Measurements from ENCODE around the gene IQCM. TPM values are rescaled to one million over a fixed set of nuclear protein-coding genes. Genes with fewer than 3 reads are reported as not detected.
"Not testable (repeated sequence)": the region's sequence is repeated elsewhere in the genome, so short reads cannot be mapped to it uniquely, and the experiment has no call there.

IQCM gene
- total RNA-seq, 1 experiment from 2014 or later = not detected

DNA sequence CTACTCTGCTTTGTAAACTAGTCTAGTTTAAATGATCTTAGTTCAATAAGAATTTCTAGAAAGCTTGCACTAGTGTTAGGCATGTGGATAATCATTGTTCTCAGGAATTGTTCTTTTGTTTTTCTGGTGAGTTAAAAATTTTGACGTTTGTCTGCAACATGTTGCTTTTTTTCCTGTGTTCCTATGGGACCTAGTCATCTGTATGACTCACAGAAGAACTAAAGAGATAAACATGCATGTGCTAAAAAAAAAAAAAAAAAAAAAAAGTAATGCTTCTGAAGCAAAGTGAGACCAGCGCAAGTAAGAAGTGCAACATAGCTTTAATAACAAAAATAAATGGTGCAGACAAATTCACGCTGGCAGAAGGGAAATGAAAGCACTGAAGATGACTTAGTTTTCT is 471.2 kb downstream of the IQCM start:
- intact Hi-C loops (cut with micrococcal nuclease; ENCODE audit: unreplicated experiment) = no loop called here
- Histone ChIP-seq H3K9me3 (no peaks in the 10 kb centered on the region), H3K27me3 (replicated peaks; ENCODE audit: control insufficient read depth, insufficient read depth, low read length) (no peaks in the 10 kb centered on the region), H3K4me1 (no peaks in the 10 kb centered on the region), H3K36me3 (ENCODE audit: control insufficient read depth, insufficient read depth, low read length) (no peaks in the 10 kb centered on the region), H3K4me3 (ENCODE audit: low read depth, low read length) (no peak overlapping the region)
- H3K4me1 Mint-ChIP-seq (ENCODE audit: low read depth, unreplicated experiment) = no peaks in the 10 kb centered on the region
- no peak overlapping the region for H3K27ac Mint-ChIP-seq (ENCODE audit: unreplicated experiment)
- no peak for DNase-seq
- TF ChIP-seq, protein P1, sequence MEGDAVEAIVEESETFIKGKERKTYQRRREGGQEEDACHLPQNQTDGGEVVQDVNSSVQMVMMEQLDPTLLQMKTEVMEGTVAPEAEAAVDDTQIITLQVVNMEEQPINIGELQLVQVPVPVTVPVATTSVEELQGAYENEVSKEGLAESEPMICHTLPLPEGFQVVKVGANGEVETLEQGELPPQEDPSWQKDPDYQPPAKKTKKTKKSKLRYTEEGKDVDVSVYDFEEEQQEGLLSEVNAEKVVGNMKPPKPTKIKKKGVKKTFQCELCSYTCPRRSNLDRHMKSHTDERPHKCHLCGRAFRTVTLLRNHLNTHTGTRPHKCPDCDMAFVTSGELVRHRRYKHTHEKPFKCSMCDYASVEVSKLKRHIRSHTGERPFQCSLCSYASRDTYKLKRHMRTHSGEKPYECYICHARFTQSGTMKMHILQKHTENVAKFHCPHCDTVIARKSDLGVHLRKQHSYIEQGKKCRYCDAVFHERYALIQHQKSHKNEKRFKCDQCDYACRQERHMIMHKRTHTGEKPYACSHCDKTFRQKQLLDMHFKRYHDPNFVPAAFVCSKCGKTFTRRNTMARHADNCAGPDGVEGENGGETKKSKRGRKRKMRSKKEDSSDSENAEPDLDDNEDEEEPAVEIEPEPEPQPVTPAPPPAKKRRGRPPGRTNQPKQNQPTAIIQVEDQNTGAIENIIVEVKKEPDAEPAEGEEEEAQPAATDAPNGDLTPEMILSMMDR (IDR thresholded peaks at IDR 0.05; ENCODE audit: insufficient read depth in 1 of 2, low read depth in 1 of 2, low read length in 1 of 2, severe bottlenecking in 1 of 2, unreplicated experiment in 1 of 2) = no peak
- H3K27me3 Mint-ChIP-seq (ENCODE audit: insufficient read depth, unreplicated experiment) = peaks cover 7% of the 10 kb centered on the region
- H3K9me3 Mint-ChIP-seq (ENCODE audit: unreplicated experiment) = no peaks in the 10 kb centered on the region
- H3K4me3 Mint-ChIP-seq (ENCODE audit: unreplicated experiment) = no peak overlapping the region
- no peaks in the 10 kb centered on the region for H3K36me3 Mint-ChIP-seq (ENCODE audit: insufficient read depth, unreplicated experiment)
- ChIA-PET POLR2A (no interaction called here), CTCF (no interaction called here)
- BruUV-seq (replicated peaks) = no TSS peak

DNA sequence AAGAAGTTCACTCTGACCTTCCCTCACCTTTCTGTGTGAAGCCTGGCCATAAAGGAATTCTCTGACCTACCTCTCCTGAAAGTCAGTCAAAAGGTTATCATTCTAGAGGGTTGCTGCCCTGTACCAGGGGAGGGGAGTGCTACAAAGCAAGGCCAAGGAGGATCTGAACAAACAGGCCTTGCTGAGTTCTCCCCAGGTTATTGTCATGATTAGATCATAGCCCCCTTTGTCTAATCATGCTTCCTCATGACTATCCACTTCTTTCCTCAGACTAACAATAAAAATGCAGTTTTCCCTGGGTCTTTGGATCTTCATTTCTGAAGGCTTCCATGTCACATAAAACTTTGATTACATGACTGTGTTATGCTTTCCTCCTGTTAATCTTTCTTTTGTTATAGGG is 472.0 kb downstream of the IQCM start:
- Mint-ChIP-seq H3K36me3 (ENCODE audit: insufficient read depth, unreplicated experiment) (no peaks in the 10 kb centered on the region), H3K4me3 (ENCODE audit: unreplicated experiment) (no peak overlapping the region), H3K4me1 (ENCODE audit: low read depth, unreplicated experiment) (no peaks in the 10 kb centered on the region), H3K27ac (ENCODE audit: unreplicated experiment) (no peak overlapping the region), H3K27me3 (ENCODE audit: insufficient read depth, unreplicated experiment) (peaks cover 7% of the 10 kb centered on the region), H3K9me3 (ENCODE audit: unreplicated experiment) (no peaks in the 10 kb centered on the region)
- H3K4me3 ChIP-seq (ENCODE audit: low read depth, low read length) = no peak overlapping the region
- ChIA-PET POLR2A (no interaction called here), CTCF (no interaction called here)
- no peaks in the 10 kb centered on the region for H3K27me3 ChIP-seq (replicated peaks; ENCODE audit: control insufficient read depth, insufficient read depth, low read length)
- intact Hi-C loops (cut with micrococcal nuclease; ENCODE audit: unreplicated experiment) = no loop called here
- BruUV-seq (replicated peaks) = no TSS peak
- TF ChIP-seq, protein P1 (IDR thresholded peaks at IDR 0.05; ENCODE audit: insufficient read depth in 1 of 2, low read depth in 1 of 2, low read length in 1 of 2, severe bottlenecking in 1 of 2, unreplicated experiment in 1 of 2) = no peak
- no peaks in the 10 kb centered on the region; the same call in 1 of the 2 replicates for H3K9me3 ChIP-seq
- H3K36me3 ChIP-seq (ENCODE audit: control insufficient read depth, insufficient read depth, low read length) = no peaks in the 10 kb centered on the region
- DNase-seq = no peak
- H3K4me1 ChIP-seq = no peaks in the 10 kb centered on the region

DNA sequence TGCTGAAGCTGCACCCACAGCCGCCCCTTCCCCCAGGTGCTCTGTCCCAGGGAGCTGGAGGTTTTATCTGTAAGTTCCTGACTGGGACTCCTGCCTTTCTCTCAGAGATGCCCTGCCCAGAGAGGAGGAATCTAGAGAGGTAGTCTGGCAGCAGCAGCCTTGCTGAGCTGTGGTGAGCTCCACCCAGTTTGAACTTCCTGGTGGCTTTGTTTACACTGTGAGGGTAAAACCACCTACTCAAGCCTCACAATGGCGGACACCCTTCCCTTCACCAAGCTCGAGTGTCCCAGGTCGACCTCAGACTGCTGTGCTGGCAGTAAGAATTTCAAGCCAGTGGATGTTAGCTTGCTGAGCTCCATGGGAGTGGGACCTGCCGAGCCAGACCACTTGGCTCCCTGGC is 474.5 kb downstream of the IQCM start:
- H3K36me3 ChIP-seq (ENCODE audit: control insufficient read depth, insufficient read depth, low read length); H3K4me1 Mint-ChIP-seq (ENCODE audit: low read depth, unreplicated experiment); CTCF ChIA-PET; H3K27me3 ChIP-seq (replicated peaks; ENCODE audit: control insufficient read depth, insufficient read depth, low read length); H3K27ac Mint-ChIP-seq (ENCODE audit: unreplicated experiment); POLR2A ChIA-PET; H3K9me3 Mint-ChIP-seq (ENCODE audit: unreplicated experiment); H3K36me3 Mint-ChIP-seq (ENCODE audit: insufficient read depth, unreplicated experiment); H3K4me3 Mint-ChIP-seq (ENCODE audit: unreplicated experiment); H3K4me1 ChIP-seq; intact Hi-C loops (cut with micrococcal nuclease; ENCODE audit: unreplicated experiment); H3K9me3 ChIP-seq; BruUV-seq (replicated peaks); H3K27me3 Mint-ChIP-seq (ENCODE audit: insufficient read depth, unreplicated experiment); H3K4me3 ChIP-seq (ENCODE audit: low read depth, low read length); DNase-seq: not testable (repeated sequence)

DNA sequence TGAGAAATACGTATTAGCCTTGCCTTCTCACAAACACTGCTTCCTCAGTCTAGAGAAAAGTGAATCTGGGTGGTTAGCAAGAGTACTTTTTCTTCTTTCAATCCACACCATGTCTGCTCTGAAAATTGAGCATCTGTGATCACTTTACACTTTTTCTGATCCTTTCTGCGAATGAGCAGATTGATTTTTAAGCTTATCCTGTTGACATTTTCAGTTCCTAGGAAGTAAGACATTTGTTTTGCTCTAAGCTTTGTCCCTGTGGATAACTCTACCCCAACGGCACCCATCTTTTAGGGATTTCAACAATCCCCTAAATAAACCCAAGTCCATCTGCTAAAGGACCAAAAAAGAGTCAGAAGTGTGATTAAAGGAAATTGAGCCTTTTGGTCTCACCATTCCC is 487.5 kb downstream of the IQCM start:
- TF ChIP-seq, protein P1 (IDR thresholded peaks at IDR 0.05; ENCODE audit: insufficient read depth in 1 of 2, low read depth in 1 of 2, low read length in 1 of 2, severe bottlenecking in 1 of 2, unreplicated experiment in 1 of 2) = no peak
- Mint-ChIP-seq H3K4me1 (ENCODE audit: low read depth, unreplicated experiment) (no peaks in the 10 kb centered on the region), H3K27ac (ENCODE audit: unreplicated experiment) (no peak overlapping the region), H3K27me3 (ENCODE audit: insufficient read depth, unreplicated experiment) (no peaks in the 10 kb centered on the region), H3K36me3 (ENCODE audit: insufficient read depth, unreplicated experiment) (peaks cover 5% of the 10 kb centered on the region), H3K4me3 (ENCODE audit: unreplicated experiment) (no peak overlapping the region), H3K9me3 (ENCODE audit: unreplicated experiment) (peaks cover 14% of the 10 kb centered on the region)
- no peaks in the 10 kb centered on the region for H3K9me3 ChIP-seq
- ChIA-PET POLR2A (no interaction called here), CTCF (no interaction called here)
- H3K36me3 ChIP-seq (ENCODE audit: control insufficient read depth, insufficient read depth, low read length) = no peaks in the 10 kb centered on the region
- no peaks in the 10 kb centered on the region for H3K4me1 ChIP-seq
- no peaks in the 10 kb centered on the region for H3K27me3 ChIP-seq (replicated peaks; ENCODE audit: control insufficient read depth, insufficient read depth, low read length)
- intact Hi-C loops (cut with micrococcal nuclease; ENCODE audit: unreplicated experiment) = no loop called here
- BruUV-seq (replicated peaks) = no TSS peak
- no peak for DNase-seq
- no peak overlapping the region for H3K4me3 ChIP-seq (ENCODE audit: low read depth, low read length)

Data from Caco-2 (cell line).